HEK293 (cell line): ENCODE results near the gene GALNT8.

ENCODE experiments used
- CTCF ChIP-seq: fragments of 450-650 bp; formaldehyde crosslinking; IDR thresholded peaks from 2 replicates; pipeline ENCODE4 v1.5.1; 2016; ENCODE audit warnings: missing biosample characterization, missing genetic modification characterization
- OSR2 ChIP-seq: fragments of 450-650 bp; formaldehyde crosslinking; IDR thresholded peaks from 2 replicates; pipeline ENCODE4 v1.5.1; 2016; ENCODE audit warnings: missing biosample characterization, missing genetic modification characterization
- ZBTB17 ChIP-seq: fragments of 450-650 bp; formaldehyde crosslinking; IDR thresholded peaks from 2 replicates; pipeline ENCODE4 v1.5.1; 2016; ENCODE audit warnings: missing biosample characterization, missing genetic modification characterization
- ZNF121 ChIP-seq: fragments of 450-650 bp; formaldehyde crosslinking; IDR thresholded peaks from 2 replicates; pipeline ENCODE4 v1.5.1; 2016; ENCODE audit warnings: missing biosample characterization, missing genetic modification characterization
- ZNF140 ChIP-seq: fragments of 450-650 bp; formaldehyde crosslinking; IDR thresholded peaks from 2 replicates; pipeline ENCODE4 v1.5.1; 2016; ENCODE audit warnings: missing biosample characterization, missing genetic modification characterization
- ZNF2 ChIP-seq: fragments of 450-650 bp; formaldehyde crosslinking; IDR thresholded peaks from 2 replicates; pipeline ENCODE4 v1.5.1; 2016; ENCODE audit warnings: missing biosample characterization, missing genetic modification characterization
- ZNF324 ChIP-seq: fragments of 450-650 bp; formaldehyde crosslinking; IDR thresholded peaks from 2 replicates; pipeline ENCODE4 v1.5.1; 2016; ENCODE audit warnings: missing biosample characterization, missing genetic modification characterization
- ZNF530 ChIP-seq: fragments of 450-650 bp; formaldehyde crosslinking; IDR thresholded peaks from 2 replicates; pipeline ENCODE4 v1.5.1; 2016; ENCODE audit warnings: low read depth, missing biosample characterization, missing genetic modification characterization
- ZNF549 ChIP-seq: fragments of 450-650 bp; IDR thresholded peaks from 2 replicates; pipeline ENCODE4 v1.5.1; 2018; ENCODE audit warnings: missing biosample characterization, missing genetic modification characterization, mild to moderate bottlenecking, inconsistent platforms, moderate library complexity
- TF ChIP-seq, protein P1 (sequence below): fragments of 450-650 bp; IDR thresholded peaks from 2 replicates; pipeline ENCODE4 v1.5.1; 2018; ENCODE audit warnings: missing biosample characterization, missing genetic modification characterization
- TF ChIP-seq, protein P2 (sequence below): fragments of 450-650 bp; formaldehyde crosslinking; IDR thresholded peaks from 2 replicates; pipeline ENCODE4 v1.5.1; 2016; ENCODE audit warnings: missing biosample characterization, missing genetic modification characterization
- TF ChIP-seq, protein P3 (sequence below): fragments of 450-650 bp; formaldehyde crosslinking; IDR thresholded peaks from 2 replicates; pipeline ENCODE4 v1.5.1; 2017; ENCODE audit warnings: missing biosample characterization, missing genetic modification characterization

GRCh38 chr12:4771172-4771959 lies 51.2 kb downstream of the GALNT8 start:
- TF ChIP-seq, protein P1, sequence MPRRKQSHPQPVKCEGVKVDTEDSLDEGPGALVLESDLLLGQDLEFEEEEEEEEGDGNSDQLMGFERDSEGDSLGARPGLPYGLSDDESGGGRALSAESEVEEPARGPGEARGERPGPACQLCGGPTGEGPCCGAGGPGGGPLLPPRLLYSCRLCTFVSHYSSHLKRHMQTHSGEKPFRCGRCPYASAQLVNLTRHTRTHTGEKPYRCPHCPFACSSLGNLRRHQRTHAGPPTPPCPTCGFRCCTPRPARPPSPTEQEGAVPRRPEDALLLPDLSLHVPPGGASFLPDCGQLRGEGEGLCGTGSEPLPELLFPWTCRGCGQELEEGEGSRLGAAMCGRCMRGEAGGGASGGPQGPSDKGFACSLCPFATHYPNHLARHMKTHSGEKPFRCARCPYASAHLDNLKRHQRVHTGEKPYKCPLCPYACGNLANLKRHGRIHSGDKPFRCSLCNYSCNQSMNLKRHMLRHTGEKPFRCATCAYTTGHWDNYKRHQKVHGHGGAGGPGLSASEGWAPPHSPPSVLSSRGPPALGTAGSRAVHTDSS (tag by site-specific recombination): no peak
- no peak for TF ChIP-seq ZNF549
- TF ChIP-seq ZNF121: no peak
- no peak for TF ChIP-seq CTCF
- no peak for TF ChIP-seq ZNF530 (tag by site-specific recombination)
- TF ChIP-seq, protein P2, sequence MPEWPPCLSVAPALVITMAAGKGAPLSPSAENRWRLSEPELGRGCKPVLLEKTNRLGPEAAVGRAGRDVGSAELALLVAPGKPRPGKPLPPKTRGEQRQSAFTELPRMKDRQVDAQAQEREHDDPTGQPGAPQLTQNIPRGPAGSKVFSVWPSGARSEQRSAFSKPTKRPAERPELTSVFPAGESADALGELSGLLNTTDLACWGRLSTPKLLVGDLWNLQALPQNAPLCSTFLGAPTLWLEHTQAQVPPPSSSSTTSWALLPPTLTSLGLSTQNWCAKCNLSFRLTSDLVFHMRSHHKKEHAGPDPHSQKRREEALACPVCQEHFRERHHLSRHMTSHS (tag by site-specific recombination): no peak
- TF ChIP-seq OSR2: no peak
- TF ChIP-seq, protein P3, sequence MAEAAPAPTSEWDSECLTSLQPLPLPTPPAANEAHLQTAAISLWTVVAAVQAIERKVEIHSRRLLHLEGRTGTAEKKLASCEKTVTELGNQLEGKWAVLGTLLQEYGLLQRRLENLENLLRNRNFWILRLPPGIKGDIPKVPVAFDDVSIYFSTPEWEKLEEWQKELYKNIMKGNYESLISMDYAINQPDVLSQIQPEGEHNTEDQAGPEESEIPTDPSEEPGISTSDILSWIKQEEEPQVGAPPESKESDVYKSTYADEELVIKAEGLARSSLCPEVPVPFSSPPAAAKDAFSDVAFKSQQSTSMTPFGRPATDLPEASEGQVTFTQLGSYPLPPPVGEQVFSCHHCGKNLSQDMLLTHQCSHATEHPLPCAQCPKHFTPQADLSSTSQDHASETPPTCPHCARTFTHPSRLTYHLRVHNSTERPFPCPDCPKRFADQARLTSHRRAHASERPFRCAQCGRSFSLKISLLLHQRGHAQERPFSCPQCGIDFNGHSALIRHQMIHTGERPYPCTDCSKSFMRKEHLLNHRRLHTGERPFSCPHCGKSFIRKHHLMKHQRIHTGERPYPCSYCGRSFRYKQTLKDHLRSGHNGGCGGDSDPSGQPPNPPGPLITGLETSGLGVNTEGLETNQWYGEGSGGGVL (tag by site-specific recombination): no peak
- no peak for TF ChIP-seq ZNF2 (tag by site-specific recombination)
- no peak for TF ChIP-seq ZNF140
- no peak for TF ChIP-seq ZBTB17 (tag by site-specific recombination)
- TF ChIP-seq ZNF324 (tag by site-specific recombination): no peak
